ENCODE measurements around the gene MAML3.
"Not testable (repeated sequence)": the region's sequence is repeated elsewhere in the genome, so short reads cannot be mapped to it uniquely, and the experiment has no call there.

The MAML3 gene

DNA sequence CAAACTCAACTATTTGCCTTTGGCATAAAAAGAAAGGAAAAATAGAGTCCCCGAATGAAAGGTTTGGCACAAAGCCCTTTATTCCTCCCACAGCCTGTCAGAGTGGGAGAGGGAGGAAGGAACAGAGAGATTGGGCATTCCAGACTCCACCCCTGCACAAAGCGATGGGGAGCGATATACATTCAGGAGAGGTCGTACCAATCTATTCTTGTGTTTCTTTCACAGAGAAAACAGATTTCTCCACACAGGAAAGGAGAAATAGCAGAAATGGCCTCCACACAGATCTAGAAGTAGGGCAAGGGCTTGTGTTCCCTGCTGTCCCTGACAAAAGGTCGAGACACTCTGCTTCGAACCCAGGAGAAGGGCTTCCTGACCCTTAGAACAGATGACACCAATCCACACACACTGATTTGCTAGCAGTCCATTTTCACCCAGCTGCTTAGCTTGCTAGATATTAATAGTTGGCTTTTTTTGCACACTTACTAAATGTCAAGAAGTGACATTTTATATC, 197.4 kb downstream of the MAML3 start:
- no peak for DNase-seq

- no peak for DNase-seq
Measured at GRCh38 chr4:139955600-139955999, 198.4 kb downstream of the MAML3 start.

- DNase-seq: no peak
Measured at GRCh38 chr4:139954512-139954911, 199.5 kb downstream of the MAML3 start.

GRCh38 chr4:139951021-139951420, 203.0 kb downstream of the MAML3 start:
- no peak for DNase-seq

DNA sequence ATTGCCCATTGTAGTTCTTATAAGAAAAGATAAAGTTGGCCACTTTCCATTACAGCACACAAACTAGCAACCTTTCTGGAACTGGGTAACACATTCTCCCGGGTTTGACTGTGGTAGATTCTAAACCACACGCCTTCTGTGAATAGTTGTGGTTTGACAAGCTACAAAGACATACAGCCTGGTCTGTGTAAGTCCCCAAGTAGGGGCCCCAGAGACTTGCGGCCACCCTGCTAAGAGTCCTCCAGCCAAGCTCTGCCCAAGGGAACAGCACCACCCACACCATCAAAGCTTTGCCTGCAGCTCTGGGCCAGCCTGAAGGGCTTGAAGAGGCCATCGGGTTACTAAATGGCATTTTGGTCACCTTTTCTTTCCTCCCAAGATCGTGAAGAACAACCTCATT, 203.4 kb downstream of the MAML3 start:
- DNase-seq: no peak

DNA sequence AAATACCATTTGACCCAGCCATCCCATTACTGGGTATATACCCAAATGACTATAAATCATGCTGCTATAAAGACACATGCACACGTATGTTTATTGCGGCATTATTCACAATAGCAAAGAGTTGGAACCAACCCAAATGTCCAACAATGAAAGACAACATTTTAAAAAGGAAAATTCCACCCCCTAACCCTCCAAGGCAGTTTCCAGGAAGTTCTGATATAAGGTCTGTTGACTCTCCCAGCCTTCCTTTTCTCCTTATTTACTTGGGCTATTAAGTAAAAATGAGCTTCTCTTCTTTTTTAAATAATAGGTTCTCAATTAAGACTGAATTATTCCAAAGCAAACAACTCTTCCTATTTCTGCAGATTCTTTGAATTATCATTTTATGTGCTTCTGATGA, 209.1 kb downstream of the MAML3 start:
- DNase-seq: not testable (repeated sequence)

GRCh38 chr4:139943277-139943676, 210.7 kb downstream of the MAML3 start:
- peak; percentile 62 for DNase-seq

GRCh38 chr4:139942241-139942640, 211.7 kb downstream of the MAML3 start:
- DNase-seq: peak; percentile 73

- DNase-seq: no peak
Measured at GRCh38 chr4:139940600-139940999, 213.4 kb downstream of the MAML3 start.

GRCh38 chr4:139938414-139938813, 215.6 kb downstream of the MAML3 start:
- DNase-seq: no peak

DNA sequence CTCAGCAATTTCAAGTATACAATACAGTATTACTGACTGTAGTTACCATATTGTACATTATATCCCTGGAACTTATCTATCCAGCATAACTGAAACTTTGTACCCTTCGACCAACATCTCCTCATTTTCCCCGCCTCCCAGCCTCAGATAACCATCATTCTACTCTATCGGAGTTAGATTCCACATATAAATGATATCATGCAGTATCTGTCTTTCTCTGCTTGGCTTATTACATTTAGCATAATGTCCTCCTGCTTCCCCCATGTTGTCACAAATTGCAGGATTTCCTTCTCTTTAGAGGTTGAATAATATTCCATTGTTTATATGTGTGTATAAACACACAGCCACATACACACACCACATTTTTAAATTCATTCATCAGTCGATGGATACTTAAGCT, 218.1 kb downstream of the MAML3 start:
- no peak for DNase-seq

DNA sequence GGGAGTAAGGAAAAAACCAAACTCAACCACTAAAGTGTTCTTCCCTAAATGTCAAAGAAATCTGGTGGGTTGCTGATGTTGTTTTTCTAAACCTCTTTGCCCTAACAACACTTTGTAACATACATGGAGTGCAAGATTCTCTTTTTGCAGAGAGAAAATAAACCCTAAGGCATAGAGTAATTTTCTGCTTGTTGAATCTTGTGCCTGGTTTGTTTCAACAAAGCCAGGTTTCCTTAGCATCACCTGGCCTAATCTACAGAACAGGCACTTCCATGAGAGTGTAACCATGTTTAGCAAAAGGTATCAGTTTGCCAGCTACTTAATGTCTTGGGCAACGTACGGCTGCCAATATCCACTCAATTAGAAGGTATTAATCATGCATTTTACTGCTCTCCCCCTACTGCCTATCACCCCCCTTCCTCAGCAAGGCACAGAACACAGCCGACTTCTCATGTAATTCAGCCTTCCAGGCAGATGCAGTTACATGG, 219.2 kb downstream of the MAML3 start:
- peak; percentile 83 for DNase-seq

DNA sequence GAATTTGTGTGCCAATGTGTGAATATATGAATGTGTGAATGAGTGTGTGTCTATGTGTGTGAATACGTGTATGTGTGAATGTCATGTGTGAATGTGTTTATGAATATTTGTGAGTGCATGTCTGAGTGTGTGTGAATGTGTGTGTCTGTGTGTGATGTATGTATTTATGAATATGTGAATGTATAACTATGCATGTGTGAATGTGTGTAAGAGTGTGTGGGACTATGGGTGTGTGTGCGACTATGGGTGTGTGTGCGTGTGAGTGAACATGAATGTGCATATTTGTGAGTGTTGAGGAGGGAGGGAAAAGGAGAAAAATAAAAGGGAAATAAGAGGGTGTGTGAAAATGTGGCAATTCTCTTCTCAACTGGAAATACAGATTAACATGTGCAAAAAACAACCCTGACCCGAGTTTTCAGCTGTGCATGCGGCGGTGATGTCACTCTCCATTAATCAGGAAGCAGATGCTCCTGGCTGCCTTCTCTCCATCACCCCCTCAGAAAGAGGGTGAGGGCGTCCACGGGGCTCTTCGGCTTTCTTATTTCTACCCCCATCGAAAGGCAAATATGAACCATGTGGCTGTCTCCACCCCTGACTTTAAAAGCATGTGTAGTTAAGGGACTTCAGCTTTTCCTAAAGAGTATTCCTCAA, 219.8 kb downstream of the MAML3 start:
- DNase-seq: peak; percentile 91

DNA sequence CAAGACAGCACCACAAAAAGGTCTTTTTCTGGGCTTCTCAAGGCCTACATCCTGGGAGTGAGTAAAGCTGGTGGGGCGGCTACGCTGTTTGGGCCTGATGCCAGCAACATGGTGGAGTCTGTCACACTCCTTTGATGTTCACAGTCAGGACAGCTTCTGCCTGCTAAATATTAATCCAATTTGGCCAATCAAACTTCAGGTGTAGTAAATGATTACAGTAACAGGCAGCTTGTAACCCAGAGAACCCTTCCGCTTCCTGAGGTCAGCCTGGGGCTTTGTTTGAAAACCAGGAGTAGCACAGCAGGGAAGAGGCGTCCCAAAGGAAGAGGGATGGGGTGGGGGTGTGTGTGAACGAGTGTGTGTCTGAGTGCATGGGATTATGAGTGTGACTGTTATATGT, 220.4 kb downstream of the MAML3 start:
- DNase-seq: peak; percentile 64

DNA sequence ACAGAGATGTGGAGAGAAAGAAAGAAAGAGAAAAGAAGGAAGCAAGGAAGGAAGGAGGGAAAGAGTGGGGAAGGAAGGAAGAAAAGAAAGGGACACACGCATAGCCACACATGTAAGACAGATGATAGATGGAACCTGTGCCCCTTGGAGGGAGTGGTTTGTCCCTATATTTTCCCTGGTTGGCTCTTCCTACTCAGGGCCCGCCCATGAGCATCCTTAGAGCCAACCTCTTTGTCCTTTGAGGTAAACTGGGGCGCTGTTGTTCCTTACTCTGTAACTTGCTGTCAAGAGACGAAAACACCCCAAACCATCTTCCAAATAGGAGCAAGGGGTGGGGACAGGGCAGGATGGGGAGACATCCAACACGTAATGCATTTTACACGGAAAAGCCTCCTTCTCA, 220.9 kb downstream of the MAML3 start:
- DNase-seq: no peak

GRCh38 chr4:139924782-139925181, 229.2 kb downstream of the MAML3 start:
- DNase-seq: no peak

DNA sequence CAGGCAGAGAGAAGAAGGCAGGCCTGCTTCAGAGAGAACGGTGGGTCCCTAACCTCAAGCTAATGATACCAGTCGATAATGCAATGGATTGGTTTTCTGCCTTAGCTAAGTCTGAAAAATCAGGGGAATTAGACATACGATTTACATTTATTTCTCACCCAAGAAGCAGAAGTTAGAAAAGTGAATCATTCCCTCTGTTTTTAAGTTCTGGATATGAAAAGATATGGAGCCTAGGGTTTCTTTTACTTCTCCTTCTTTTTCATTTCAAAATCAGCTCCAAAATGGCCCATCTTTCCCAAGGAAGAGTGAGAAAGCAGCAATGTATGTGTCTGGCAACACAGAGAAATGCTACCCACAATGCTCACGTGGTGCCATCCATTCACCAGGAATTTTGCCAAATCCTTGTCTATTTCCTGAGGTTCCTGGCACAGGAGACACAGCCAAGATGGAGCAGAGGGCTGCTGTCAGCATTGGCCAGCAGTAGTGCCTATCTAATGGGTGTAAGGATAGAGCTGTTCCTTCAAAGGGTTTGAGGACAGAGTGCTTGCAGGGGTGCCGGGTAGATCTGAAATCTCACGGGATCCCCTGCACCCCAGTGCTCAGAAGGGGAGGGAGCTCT, 231.5 kb downstream of the MAML3 start:
- DNase-seq: no peak

DNA sequence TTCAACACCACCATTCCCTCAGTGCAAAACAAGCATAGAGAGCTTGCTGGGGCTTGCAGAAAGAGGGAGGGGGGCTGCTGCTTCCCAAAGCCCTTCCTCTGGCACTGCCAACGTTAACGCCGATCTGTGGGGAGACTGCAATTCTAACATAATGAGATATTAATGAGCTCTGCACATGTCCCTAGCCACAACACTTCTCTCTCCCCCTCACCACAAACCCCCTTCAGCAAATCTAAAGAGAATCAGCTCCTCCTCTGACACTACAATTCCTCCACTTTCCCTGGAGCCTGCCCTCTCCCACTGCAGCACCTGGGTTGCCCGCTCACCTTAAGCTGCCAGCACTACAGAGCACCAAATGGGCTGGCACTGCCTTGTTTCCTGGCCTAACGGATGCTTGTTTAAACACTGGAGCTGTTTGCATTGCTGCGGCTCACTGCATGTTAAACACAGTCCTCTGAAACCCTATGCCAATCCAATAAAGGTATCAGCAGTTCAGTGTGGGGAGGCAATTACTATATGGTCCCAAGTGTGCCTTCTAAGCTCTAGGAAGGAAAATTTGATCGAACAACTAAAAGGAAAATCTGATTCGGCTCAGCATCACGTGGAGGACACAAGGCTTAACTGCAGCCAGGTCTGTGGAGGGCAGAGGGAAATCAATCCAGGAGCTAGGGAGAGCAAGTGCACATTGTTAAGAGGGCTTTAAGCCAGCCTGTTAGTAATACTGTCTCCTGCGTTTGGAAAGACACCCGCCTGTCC, 232.4 kb downstream of the MAML3 start:
- peak; percentile 72 for DNase-seq

DNA sequence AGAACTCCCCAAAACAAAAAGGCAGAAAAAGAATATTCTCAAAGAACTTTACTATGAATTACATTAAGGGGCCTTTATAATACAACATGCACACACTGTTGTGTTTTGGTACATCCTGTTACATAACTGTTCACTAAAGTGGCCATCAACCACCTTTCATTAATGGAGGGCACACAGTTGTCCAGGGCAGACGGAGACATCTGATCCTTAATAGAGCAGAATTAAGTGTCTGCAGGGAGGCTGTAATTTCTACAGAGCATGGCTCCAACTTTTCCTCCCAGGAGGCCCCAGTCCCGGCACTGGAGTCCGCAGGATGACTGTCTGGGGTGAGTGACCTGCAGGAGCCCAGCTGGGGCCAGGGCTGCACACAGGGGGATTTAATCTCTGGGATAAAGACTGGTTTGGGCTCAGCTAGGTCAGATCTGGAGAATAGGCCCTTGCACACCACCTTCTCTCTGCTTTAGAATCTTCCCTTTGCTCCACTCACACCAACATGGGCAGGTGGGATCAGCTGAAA, 233.4 kb downstream of the MAML3 start:
- DNase-seq: peak; percentile 56

GRCh38 chr4:139919521-139919920, 234.5 kb downstream of the MAML3 start:
- DNase-seq: peak; percentile 57

DNA sequence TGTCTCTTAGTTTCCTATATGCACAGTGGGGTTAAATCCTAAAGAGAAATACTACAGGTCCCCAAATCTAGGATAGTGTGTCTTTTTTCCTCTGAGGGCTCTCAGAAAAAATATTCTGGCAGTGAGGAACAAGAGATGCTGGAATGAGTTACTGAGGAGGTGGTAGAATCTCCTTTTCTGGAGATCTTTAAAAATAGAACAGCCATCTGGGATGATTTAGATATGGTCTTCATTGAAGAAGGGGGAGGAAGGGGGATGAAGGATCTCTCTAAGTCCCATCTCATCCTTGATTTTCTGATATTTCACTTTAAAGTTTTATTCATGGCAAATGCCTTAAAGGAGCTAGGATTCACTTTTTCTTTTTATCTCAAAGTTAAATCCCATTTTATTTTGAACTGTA, 235.0 kb downstream of the MAML3 start:
- peak; percentile 50 for DNase-seq

DNA sequence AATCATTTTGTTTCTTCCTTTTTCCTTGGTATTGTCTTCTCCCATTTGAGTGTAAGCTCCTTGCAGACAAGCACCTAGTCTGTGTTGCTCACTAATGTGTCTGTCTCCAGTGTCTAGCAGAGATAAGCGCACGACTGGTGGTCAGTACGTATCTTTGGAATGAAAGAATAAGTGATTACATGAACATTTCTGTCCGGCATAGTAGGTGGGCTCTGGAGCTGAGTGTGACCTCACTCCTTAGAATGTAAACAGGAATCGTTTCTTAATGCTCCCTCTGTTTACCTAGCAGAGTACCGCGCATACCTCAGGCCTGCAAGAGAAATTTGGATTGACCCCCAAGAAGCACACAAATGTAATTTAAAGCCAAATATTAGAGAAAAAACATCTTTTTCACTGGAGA, 235.4 kb downstream of the MAML3 start:
- DNase-seq: no peak

DNA sequence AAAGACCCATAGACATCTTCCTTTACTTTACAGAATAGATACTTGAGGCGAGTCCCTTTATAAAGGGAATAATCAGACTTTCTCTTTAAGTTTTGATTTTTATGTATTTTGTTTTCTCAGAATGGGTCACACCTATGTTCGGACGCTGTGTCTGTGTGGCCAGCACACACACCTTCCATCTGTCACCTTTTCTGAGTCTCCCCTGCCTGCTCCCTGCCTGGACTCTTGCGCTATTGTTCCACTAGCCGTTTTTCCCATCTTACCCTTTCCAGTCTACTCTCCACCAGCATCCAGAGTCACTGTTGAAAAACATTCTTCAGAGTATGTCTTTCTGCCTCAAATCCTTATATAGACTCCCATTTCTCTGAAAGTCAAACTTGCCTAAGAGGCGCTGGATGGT, 236.1 kb downstream of the MAML3 start:
- DNase-seq: no peak

DNA sequence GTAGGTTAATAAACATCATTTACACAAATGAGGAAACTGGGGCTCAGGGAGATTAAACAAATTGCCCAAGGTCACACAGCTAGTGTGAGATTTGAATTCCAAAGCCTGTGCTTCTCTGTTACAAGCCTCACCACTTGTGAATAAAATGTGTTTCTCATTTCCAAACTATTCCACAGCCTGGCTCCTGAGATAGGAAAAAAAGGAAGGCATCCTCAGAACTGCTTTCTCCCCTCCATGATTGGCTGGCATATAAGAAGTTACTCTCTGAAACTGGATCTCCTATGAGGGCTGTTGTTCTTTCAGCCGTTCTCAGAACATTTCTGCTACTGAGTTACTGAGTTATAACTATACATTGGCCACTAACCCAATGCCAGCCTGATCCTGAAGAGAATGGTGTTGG, 237.9 kb downstream of the MAML3 start:
- DNase-seq: no peak
